ENCODE measurements around the gene GAS5.

The GAS5 gene

DNA sequence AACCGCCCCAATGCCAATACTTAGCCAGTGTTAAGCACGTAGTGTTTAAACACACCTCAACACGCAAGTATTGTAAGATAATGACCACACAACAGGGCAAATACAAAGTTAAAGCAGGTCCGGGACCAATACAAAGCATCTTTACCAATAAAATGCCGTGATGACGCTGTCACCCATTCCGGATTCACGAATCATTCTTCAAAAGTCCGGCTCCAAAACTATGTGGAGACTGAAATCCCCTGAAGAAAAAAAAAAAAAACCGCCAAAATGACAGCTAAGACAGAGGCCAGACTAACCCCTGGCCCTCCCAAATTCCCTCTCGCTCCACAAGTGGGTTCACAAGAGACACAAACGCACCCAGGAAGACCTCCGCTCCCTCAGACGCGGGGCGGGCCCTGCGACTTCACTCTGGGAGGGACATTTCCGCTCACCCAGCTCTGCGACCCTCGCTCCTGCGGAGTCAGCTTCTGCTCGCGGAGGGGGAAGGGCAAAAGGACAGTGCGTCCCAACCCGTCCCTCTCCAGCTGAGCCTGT is 43.9 kb downstream of the GAS5 start:
- DNase-seq: no peak

DNA sequence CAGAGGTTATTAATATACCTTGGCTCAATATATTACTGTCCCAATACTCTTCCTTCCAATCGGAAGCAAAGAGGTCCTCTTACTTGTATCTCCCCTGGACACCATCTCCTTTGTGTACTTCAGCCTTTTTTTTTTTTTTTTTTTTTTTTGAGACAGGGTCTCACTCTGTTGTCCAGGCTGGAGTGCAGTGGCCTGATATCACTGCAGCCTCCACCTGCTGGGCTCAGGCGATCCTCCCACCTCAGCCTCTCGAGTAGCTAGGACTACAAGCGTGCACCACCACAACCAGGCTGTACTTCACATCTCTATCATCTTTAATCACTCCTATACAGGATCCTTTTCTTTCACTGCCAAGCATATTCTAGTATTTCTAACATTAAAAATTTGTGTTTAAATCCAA is 46.1 kb downstream of the GAS5 start:
- no peak for DNase-seq

GRCh38 chr1:173818459-173818858 is 49.3 kb downstream of the GAS5 start:
- DNase-seq: no peak

All from NCI-H524 treated with DMSO at 0.1 percent for 48 hours (cell line).